GM21367 (cell line): Measurements from ENCODE around the gene RFX3.

ENCODE experiments used
- ATAC-seq: cut with Tn5 transposase; IDR thresholded peaks from one replicate; pipeline ENCODE4 v1.9.1; 2021; ENCODE audit not compliant: unreplicated experiment

RFX3 gene

DNA sequence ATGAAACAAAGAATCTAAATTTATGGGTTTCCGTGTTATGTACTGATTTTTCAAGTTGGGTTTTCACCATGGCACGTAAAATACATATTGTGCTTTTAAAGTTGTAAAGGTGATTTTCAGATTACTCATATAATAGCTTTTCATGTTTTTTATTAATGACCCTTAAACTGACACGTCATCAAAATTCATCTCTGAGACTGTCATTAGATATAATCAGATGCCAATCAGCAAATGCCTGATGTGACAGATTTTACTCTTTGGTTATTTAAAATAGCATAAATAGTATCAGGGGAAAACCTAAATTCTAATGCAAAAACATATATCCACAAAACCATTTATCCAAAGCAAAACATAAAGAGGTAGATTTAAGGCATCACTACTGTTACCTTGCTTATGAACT lies 11.0 kb downstream of the RFX3 start:
- no peak for ATAC-seq

GRCh38 chr9:3513265-3513818 lies 12.5 kb downstream of the RFX3 start:
- no peak for ATAC-seq

GRCh38 chr9:3511551-3511950 lies 14.2 kb downstream of the RFX3 start:
- no peak for ATAC-seq

- ATAC-seq, result no peak
Observed at GRCh38 chr9:3510796-3511195, 15.0 kb downstream of the RFX3 start.

DNA sequence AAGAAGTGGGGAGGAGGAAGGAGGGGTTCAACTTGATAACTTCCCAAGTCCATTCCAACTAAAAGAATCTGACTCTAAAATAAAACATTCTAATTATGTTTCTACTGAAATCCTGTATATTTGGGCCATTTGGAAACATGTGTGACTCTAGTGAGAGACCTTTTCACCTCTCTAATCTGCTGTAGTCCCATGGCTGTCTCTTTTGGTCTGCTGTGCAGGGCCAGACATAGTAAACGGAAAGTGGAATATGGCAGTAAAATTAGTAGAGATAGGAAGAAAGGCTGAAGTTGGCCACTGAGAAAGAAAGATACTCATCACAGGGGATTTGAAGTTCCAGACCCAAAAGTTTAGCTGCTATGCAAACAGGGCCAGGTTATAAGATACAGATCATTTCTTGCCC lies 15.9 kb downstream of the RFX3 start:
- ATAC-seq, result no peak

- no peak for ATAC-seq
Observed at GRCh38 chr9:3508521-3509291, 17.1 kb downstream of the RFX3 start.

GRCh38 chr9:3508078-3508431 lies 17.7 kb downstream of the RFX3 start:
- no peak for ATAC-seq

DNA sequence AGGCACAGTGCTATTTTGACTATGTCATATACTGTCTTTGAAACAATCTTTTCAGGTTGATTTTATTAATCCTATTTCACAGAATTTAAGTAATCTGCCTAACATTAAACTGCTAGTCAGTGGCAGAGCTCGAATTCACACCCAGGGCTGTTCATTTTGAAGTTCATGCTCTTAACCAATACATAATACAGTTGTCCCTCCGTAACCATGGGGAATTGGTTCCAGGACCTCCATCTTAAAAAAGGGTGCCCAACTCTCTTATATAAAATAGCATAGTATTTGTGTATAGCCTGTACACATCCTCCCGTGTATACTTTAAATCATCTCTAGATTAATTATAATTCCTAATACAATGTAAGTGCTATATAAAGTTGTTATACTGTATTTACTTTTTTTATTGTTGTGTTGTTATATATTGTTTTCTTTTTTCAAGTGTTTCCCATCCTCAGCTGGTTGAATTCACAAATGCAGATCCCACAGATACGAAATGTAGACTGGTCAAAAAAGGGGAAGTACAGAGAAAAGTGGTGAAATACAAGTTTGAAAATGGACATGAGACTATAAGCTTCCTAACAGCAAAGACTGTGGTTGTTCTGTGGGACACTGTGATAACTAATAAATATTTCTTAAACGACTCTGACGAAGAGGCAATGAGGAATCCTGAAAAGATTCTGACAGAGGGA lies 18.3 kb downstream of the RFX3 start:
- ATAC-seq, result peak; percentile 59

- no peak for ATAC-seq
Observed at GRCh38 chr9:3506164-3506563, 19.6 kb downstream of the RFX3 start.

- no peak for ATAC-seq
Observed at GRCh38 chr9:3502560-3503398, 23.0 kb downstream of the RFX3 start.

DNA sequence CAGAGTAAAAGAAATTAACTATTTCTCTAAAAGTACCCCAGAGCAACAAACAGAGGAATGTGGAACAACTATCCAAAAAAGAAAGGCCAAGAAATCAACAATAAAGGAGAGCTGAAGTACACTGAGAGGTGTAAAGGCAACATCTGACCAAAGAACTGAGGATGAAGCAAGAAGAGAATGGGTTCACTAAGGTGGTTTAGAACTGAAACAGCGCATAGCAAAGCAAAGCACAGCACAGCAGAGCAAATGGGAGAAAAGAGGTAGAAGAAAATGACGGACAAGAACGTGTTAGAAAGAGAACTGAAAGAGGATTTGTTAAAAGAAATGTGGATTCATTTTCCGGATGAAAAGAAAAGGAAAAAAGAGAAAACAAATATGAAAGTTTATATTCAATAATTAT lies 25.8 kb downstream of the RFX3 start:
- no peak for ATAC-seq

DNA sequence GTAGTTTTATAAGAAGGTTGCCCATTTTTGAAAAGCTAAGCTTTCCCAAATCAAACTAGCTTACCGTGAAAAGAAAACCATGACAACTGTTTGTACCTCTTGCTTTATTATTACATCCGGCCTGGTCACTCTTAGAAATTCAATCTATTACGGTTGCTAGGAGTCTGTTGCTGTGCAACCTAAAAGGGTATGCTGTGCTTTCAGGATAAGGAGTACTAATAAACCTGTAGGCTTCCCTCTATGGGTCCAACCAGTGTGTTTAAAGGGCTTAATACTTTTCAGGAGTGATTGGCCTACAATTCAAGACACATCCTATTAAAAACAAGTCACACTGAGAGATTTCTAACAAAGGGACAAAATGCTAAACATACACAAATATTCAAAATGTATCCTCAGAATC lies 27.1 kb downstream of the RFX3 start:
- ATAC-seq, result no peak

DNA sequence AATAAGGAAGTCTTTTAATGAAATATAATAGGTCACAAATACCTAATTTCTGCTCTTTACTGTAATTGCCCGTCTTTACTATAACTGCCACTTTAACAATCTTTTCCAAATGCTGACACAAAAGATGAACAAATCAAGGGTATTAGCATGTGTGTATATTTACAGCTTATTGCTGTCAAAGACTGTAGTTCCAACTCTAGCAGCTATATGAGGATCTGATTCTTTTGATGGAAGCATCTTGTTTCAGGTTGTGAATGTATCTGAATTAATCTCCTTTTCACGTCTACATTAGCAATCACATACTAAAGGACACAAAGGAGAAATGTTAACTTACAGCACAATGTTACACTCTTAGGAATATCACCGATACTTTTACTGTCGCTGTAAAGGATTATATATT lies 27.9 kb downstream of the RFX3 start:
- ATAC-seq, result no peak

DNA sequence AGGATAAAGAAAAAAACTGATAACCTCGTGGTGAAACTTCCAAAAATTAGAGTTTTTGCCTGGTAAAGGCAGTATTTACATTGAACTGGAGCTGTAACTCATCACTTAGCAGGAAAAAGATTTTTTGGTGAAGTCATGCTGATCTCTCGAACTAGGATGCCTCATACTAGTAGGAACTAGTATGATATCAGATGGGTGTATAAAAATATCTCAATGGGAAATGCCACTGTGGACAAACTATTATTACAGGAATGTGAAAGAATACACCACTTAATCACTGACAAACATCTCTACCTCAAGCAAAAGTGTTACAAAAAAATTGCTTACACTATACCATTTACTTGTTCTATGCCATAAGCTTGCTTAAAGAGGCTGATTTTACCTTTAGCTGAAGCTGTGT lies 28.4 kb downstream of the RFX3 start:
- no peak for ATAC-seq

GRCh38 chr9:3495855-3496254 lies 29.9 kb downstream of the RFX3 start:
- no peak for ATAC-seq

GRCh38 chr9:3492214-3492613 lies 33.6 kb downstream of the RFX3 start:
- ATAC-seq, result no peak

DNA sequence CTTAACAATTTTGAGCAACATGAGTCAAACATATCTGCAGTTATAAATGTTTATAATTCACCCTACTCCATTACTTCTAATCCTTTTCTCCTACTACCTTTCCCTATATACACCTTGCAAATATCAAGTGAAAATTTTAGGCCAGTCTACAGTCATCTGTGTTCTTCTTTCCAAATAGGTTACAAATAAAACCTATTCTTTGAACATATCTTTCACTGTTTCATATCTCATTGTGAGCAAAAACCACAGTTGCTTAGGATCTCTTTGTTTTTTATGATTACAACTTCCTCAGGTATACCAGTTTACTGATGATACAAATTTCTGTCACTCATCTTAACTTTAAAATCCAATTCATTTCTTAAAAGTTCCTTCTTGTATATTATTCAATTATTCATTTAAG lies 34.4 kb downstream of the RFX3 start:
- no peak for ATAC-seq

GRCh38 chr9:3490957-3491356 lies 34.8 kb downstream of the RFX3 start:
- ATAC-seq, result no peak

DNA sequence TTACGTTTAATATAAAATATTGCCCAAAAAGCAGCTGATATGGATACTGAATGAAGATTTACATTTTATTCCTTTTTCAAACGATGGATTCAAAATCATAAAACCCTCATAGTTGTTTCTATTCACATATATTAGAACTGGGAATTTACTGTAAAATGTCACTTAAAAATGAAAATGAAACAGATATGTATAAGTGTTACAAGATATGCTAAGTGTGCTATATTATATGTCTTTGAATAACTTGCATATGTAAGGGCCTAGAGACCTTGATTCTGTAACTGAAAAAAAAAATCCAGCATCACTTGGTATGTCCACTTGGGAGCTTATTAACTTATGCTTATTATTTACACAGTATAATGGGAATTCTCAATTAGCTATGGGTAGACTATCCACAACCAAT lies 43.2 kb downstream of the RFX3 start:
- ATAC-seq, result no peak

DNA sequence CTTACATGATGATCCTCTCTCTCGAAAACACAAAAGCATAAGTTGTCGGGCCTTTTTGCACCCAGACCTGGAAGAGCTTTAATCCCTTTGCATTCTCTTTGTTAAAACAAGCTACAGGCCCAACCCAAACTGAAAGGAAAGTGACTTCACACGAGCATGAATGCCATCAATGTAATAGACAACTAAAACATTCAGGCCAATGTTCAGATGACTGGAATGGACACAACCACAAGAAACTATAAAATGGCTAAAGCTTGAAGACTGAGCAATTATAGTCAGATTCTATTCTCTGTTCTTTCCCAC lies 45.5 kb downstream of the RFX3 start:
- ATAC-seq, result no peak

GRCh38 chr9:3479514-3480352 lies 46.1 kb downstream of the RFX3 start:
- ATAC-seq, result peak; percentile 39
